H1 (cell line): ENCODE results near the gene SYF2. TPM values are rescaled to one million over a fixed set of nuclear protein-coding genes. Genes with fewer than 3 reads are reported as not detected.

Experiments used
- CTCF ChIA-PET: fragments of 300-600 bp; sonication (Branson Sonifier 250); formaldehyde crosslinking; loops from one replicate; lab custom pipeline; 2021; ENCODE audit not compliant: partially characterized antibody; lab: Charles Lee
- POLR2A ChIA-PET: fragments of 300-600 bp; sonication (Branson Sonifier 250); formaldehyde crosslinking; loops from one replicate; lab custom pipeline; 2021; ENCODE audit warnings: inconsistent platforms; ENCODE audit not compliant: partially characterized antibody; lab: Charles Lee
- DNase-seq, 2 experiments: peaks; one replicate each; pipeline versions ENCODE4 v3.0.0 to v3.0.0-alpha.2; 2010 to 2022; ENCODE audit warnings: low spot score in 2 of 2, low read depth in 1 of 2, mixed read lengths in 1 of 2
- FAIRE-seq: peaks from 2 replicates; lab custom pipeline; 2011; peaks lifted over from hg19 to GRCh38; lab: Jason Lieb, UNC
- H2AFZ ChIP-seq: 2 replicates; pipeline ENCODE4 v1.8.1; 2012; ENCODE audit warnings: low read length, inconsistent platforms
- H2AK5ac ChIP-seq: 2 replicates; pipeline ENCODE4 v1.6.1; 2013; ENCODE audit warnings: low read depth, low read length
- H2BK120ac ChIP-seq: replicated peaks from 2 replicates; pipeline ENCODE3; 2013; ENCODE audit warnings: low read depth, low read length, inconsistent platforms
- H2BK12ac ChIP-seq: 2 replicates; pipeline ENCODE4 v1.6.1; 2013; ENCODE audit warnings: low read depth, low read length
- H2BK15ac ChIP-seq: 2 replicates; pipeline ENCODE4 v1.6.1; 2013; ENCODE audit warnings: low read length
- H2BK20ac ChIP-seq: 2 replicates; pipeline ENCODE4 v1.6.1; 2013; ENCODE audit warnings: low read length
- H2BK5ac ChIP-seq: 2 replicates; pipeline ENCODE4 v1.6.1; 2013; ENCODE audit warnings: low read depth, low read length
- H3K14ac ChIP-seq: 2 replicates; pipeline ENCODE4 v1.6.1; 2013; ENCODE audit warnings: inconsistent platforms; ENCODE audit not compliant: insufficient read length
- H3K18ac ChIP-seq: 2 replicates; pipeline ENCODE4 v1.6.1; 2013; ENCODE audit warnings: low read length; ENCODE audit errors: extremely low read depth
- H3K23ac ChIP-seq: 2 replicates; pipeline ENCODE4 v1.6.1; 2013; ENCODE audit warnings: inconsistent platforms; ENCODE audit not compliant: insufficient read length
- H3K23me2 ChIP-seq: 2 replicates; pipeline ENCODE4 v1.6.1; 2013; ENCODE audit warnings: low read depth, low read length
- H3K27ac ChIP-seq: 2 replicates; pipeline ENCODE4 v1.6.1; 2011; ENCODE audit warnings: low read depth, low read length, inconsistent platforms
- H3K27me3 ChIP-seq, 4 experiments: replicated peaks in 1 of 4; 1 replicate in 1 of 4; 2 replicates in 3 of 4; pipeline versions ENCODE4 v1.6.1 to v1.8.1; 2011 to 2013; ENCODE audit warnings: low read length in 3 of 4, mild to moderate bottlenecking in 3 of 4, inconsistent platforms in 2 of 4, mixed read lengths in 2 of 4, moderate library complexity in 1 of 4; ENCODE audit not compliant: control insufficient read depth in 3 of 4, insufficient read depth in 3 of 4; ENCODE audit errors: extremely low read depth in 1 of 4
- H3K36me3 ChIP-seq, 4 experiments: 2 replicates each; pipeline versions ENCODE4 v1.6.1 to v1.8.1; 2011 to 2013; ENCODE audit warnings: mild to moderate bottlenecking in 4 of 4, low read length in 3 of 4, moderate library complexity in 2 of 4, control low read depth in 1 of 4, inconsistent platforms in 1 of 4; ENCODE audit not compliant: insufficient read depth in 4 of 4, control insufficient read depth in 2 of 4
- H3K4ac ChIP-seq: replicated peaks from 2 replicates; pipeline ENCODE3; 2013; ENCODE audit warnings: low read length, low read depth, mixed read lengths, inconsistent platforms; ENCODE audit not compliant: insufficient read length
- H3K4me1 ChIP-seq, 4 experiments: replicated peaks in 1 of 4; 1 replicate in 1 of 4; 2 replicates in 3 of 4; pipeline versions ENCODE4 v1.6.1 to v1.8.1; 2011 to 2013; ENCODE audit warnings: low read length in 3 of 4, inconsistent platforms in 2 of 4, mixed read lengths in 1 of 4; ENCODE audit not compliant: insufficient read depth in 4 of 4, control insufficient read depth in 3 of 4
- H3K4me2 ChIP-seq, 2 experiments: 2 replicates each; pipeline versions ENCODE4 v1.6.1 to v1.8.1; 2011 to 2013; ENCODE audit warnings: low read depth in 2 of 2, low read length in 2 of 2, control low read depth in 1 of 2, inconsistent platforms in 1 of 2, mild to moderate bottlenecking in 1 of 2; ENCODE audit not compliant: insufficient read depth in 1 of 2
- H3K4me3 ChIP-seq, 4 experiments: fragments of 200-600, 300-600 bp in 1 of 4; sonication (generic), shearing (Covaris generic), sonication (Bioruptor Twin) in 1 of 4; 2 replicates each; pipeline versions ENCODE4 v1.5.1 to v1.8.1; 2011 to 2016; ENCODE audit warnings: low read length in 4 of 4, low read depth in 3 of 4, control low read depth in 2 of 4, inconsistent platforms in 2 of 4, mild to moderate bottlenecking in 2 of 4, mixed read lengths in 1 of 4, moderate library complexity in 1 of 4; ENCODE audit not compliant: insufficient read depth in 2 of 4; ENCODE audit errors: extremely low read depth in 1 of 4
- H3K56ac ChIP-seq: replicated peaks from 2 replicates; pipeline ENCODE3; 2013; ENCODE audit warnings: low read depth, mild to moderate bottlenecking, mixed read lengths, low read length, inconsistent platforms; ENCODE audit not compliant: insufficient read length
- H3K79me1 ChIP-seq: 2 replicates; pipeline ENCODE4 v1.6.1; 2013; ENCODE audit warnings: low read depth, low read length, control low read depth
- H3K79me2 ChIP-seq, 2 experiments: 2 replicates each; pipeline versions ENCODE4 v1.6.1 to v1.8.1; 2012 to 2013; ENCODE audit warnings: low read length in 2 of 2, mild to moderate bottlenecking in 2 of 2, inconsistent platforms in 1 of 2; ENCODE audit not compliant: insufficient read depth in 2 of 2, control insufficient read depth in 1 of 2
- H3K9ac ChIP-seq, 4 experiments: replicated peaks in 1 of 4; 1 replicate in 1 of 4; 2 replicates in 3 of 4; pipeline versions ENCODE4 v1.6.1 to v1.8.1; 2011 to 2013; ENCODE audit warnings: low read depth in 3 of 4, low read length in 3 of 4, control low read depth in 2 of 4, mild to moderate bottlenecking in 2 of 4, moderate library complexity in 2 of 4, inconsistent platforms in 1 of 4; ENCODE audit errors: extremely low read depth in 1 of 4
- H3K9me3 ChIP-seq, 2 experiments: 2 replicates each; pipeline versions ENCODE4 v1.6.1 to v1.8.1; 2012 to 2013; ENCODE audit warnings: mild to moderate bottlenecking in 2 of 2, moderate library complexity in 2 of 2, control low read depth in 1 of 2, inconsistent platforms in 1 of 2, low read depth in 1 of 2, low read length in 1 of 2, mixed read lengths in 1 of 2; ENCODE audit not compliant: insufficient read depth in 2 of 2
- H4K20me1 ChIP-seq, 2 experiments: replicated peaks in 1 of 2; 2 replicates each; pipeline versions ENCODE3 to v1.8.1; 2011 to 2013; ENCODE audit warnings: inconsistent platforms in 2 of 2, low read length in 2 of 2, mild to moderate bottlenecking in 1 of 2; ENCODE audit not compliant: insufficient read depth in 2 of 2, control insufficient read depth in 1 of 2
- H4K5ac ChIP-seq: 2 replicates; pipeline ENCODE4 v1.6.1; 2013; ENCODE audit warnings: low read length, low read depth, mixed read lengths, inconsistent platforms; ENCODE audit not compliant: insufficient read length
- H4K8ac ChIP-seq: 2 replicates; pipeline ENCODE4 v1.8.0; 2013; ENCODE audit warnings: mild to moderate bottlenecking, moderate library complexity, low read length, inconsistent platforms; ENCODE audit not compliant: insufficient read depth; ENCODE audit errors: extremely low read depth
- H4K91ac ChIP-seq: replicated peaks from 2 replicates; pipeline ENCODE3; 2013; ENCODE audit warnings: low read length, mixed read lengths, inconsistent platforms; ENCODE audit not compliant: insufficient read length
- ASH2L ChIP-seq: fragments of 200-600, 300-600 bp; sonication (generic); IDR thresholded peaks from one replicate; pipeline ENCODE4 v1.7.1; 2017; ENCODE audit warnings: low read length
- CTBP2 ChIP-seq: IDR thresholded peaks from 2 replicates; pipeline ENCODE4 v1.7.0; 2011; ENCODE audit warnings: borderline replicate concordance, mild to moderate bottlenecking, moderate library complexity, mixed read lengths, low read length; ENCODE audit not compliant: insufficient read depth, insufficient read length
- GABPA ChIP-seq: IDR thresholded peaks from 2 replicates; pipeline ENCODE4 v1.6.1; 2011; ENCODE audit warnings: mild to moderate bottlenecking, low read length, moderate library complexity, borderline replicate concordance; ENCODE audit not compliant: insufficient read depth
- HDAC6 ChIP-seq: IDR thresholded peaks from one replicate; pipeline ENCODE4 v1.7.1; 2012; ENCODE audit warnings: low read depth, mild to moderate bottlenecking, inconsistent platforms, low read length, moderate library complexity
- KDM1A ChIP-seq: fragments of 200-600, 300-600 bp; sonication (generic); IDR thresholded peaks from 2 replicates; pipeline ENCODE4 v1.7.1; 2016; ENCODE audit warnings: mild to moderate bottlenecking, low read length, borderline replicate concordance
- KDM4A ChIP-seq: IDR thresholded peaks from one replicate; pipeline ENCODE4 v1.7.1; 2012; ENCODE audit warnings: low read depth, mild to moderate bottlenecking, moderate library complexity, low read length, inconsistent platforms; ENCODE audit not compliant: severe bottlenecking
- KDM5A ChIP-seq: fragments of 200-600 bp; IDR thresholded peaks from 2 replicates; pipeline ENCODE4 v1.7.1; 2012; ENCODE audit warnings: mild to moderate bottlenecking, low read length, inconsistent platforms, mixed read lengths
- NANOG ChIP-seq: IDR thresholded peaks from 2 replicates; pipeline ENCODE4 v1.6.1; 2011; ENCODE audit warnings: low read length, low read depth, mild to moderate bottlenecking, inconsistent platforms; ENCODE audit not compliant: insufficient read depth, poor library complexity, severe bottlenecking
- PHF8 ChIP-seq: fragments of 200-600 bp; sonication (generic); conservative IDR thresholded peaks from 2 replicates; pipeline ENCODE4 v1.7.1; 2012; ENCODE audit warnings: low read depth, mild to moderate bottlenecking, inconsistent platforms, low read length, moderate library complexity
- SP2 ChIP-seq: IDR thresholded peaks from 2 replicates; pipeline ENCODE4 v1.6.1; 2012; ENCODE audit warnings: mild to moderate bottlenecking, low read length, inconsistent platforms
- SP4 ChIP-seq: IDR thresholded peaks from 2 replicates; pipeline ENCODE4 v1.6.1; 2012; ENCODE audit warnings: low read length, inconsistent platforms
- USF2 ChIP-seq: IDR thresholded peaks from 2 replicates; pipeline ENCODE4 v1.6.1; 2011; ENCODE audit warnings: low read length, improper control_type of control experiment
- WGBS, 2 experiments: shearing (Covaris generic) in 1 of 2; methylation state at CpG; one replicate each; pipeline versions ENCODE4 v1.1.6 to v1.1.7; 2013 to 2015; ENCODE audit warnings: low lambda C conversion rate in 2 of 2, mixed read lengths in 2 of 2, inconsistent platforms in 1 of 2, low coverage in 1 of 2, missing lambda C conversion rate in 1 of 2; ENCODE audit not compliant: insufficient replicate concordance in 2 of 2, insufficient coverage in 1 of 2, insufficient read length in 1 of 2; ENCODE audit errors: extremely low coverage in 1 of 2, missing lambda C conversion rate in 1 of 2; 5-methylcytosine and 5-hydroxymethylcytosine counted together
- polyA plus RNA-seq, 7 experiments: library from polyadenylated mRNA; depleted of rRNA in 3 of 7; stranded (reverse) in 5 of 7; unstranded in 2 of 7; fragments of >200 nt in 5 of 7; fragments of 200-250 nt in 2 of 7; gene quantifications; 1 replicate in 5 of 7; 2 replicates in 1 of 7; 4 replicates in 1 of 7; pipeline versions ENCODE4 v1.2.1 to v1.2.3, GENCODE V29; 2011 to 2013; ENCODE audit warnings: missing spikeins in 2 of 7, mixed read lengths in 2 of 7
- total RNA-seq: library from RNA; stranded (reverse); fragmentation: NEBNext Ultra II Directional; extraction: Animal tissue kit (Norgen Biotek cat#: 25700); gene quantifications from 2 replicates; pipeline ENCODE4 v1.2.1, GENCODE V29; 2021

Gene SYF2
- total and polyA plus RNA-seq, 2 of the 8 experiments (the other 6 are each of a cell fraction or from before 2014, with no cell fraction given) = 7.5 to 33.0 TPM

DNA sequence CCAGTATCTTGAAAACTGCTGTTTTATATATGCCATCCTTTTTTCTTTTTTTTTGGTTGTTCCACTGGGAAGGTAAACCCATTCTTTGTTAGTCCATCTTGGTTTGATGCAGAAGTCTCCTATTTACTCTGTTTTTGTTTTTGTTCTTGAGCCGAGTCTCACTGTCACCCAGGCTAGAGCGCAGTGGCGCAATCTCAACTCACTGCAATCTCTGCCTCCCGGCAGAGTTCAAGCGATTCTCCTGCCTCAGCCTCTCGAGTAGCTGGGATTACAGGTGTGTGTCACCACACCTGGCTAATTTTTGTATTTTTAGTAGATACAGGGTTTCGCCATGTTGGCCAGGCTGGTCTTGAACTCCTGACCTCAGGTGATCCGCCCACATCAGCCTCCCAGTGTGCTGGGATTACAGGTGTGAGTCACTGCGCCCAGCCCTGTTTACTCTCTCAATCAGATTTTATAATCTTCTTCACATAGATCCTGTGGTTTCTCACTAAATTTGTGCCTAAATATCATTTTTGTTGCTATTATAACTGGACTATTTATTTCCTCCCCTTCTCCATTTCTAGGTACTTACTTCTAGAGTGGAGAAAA is 12.5 kb downstream of the SYF2 start:
- POLR2A ChIA-PET = interaction anchor here (1.3 to 2.4 kb wide), 2 partner anchors 12 to 17 kb away, joined by 3 to 11 read pairs; partner anchors contain the start of gene SYF2
- H4K20me1 ChIP-seq = no peaks in the 10 kb centered on the region
- FAIRE-seq = no peak
- WGBS, 2 experiments = 96% methylated on average over 9 of the region's 9 CpGs; no CpG with 5 or more reads in 1 of the 2 experiments
- H3K18ac ChIP-seq = no peak overlapping the region
- H3K4ac ChIP-seq = no peak overlapping the region
- no peaks in the 10 kb centered on the region for H3K79me1 ChIP-seq
- no peak overlapping the region for H2BK20ac ChIP-seq
- H3K36me3 ChIP-seq = peaks cover 5 to 32% (median 10%) of the 10 kb centered on the region in 4 experiments
- no peaks in the 10 kb centered on the region for H3K4me1 ChIP-seq
- no peak overlapping the region for H2BK15ac ChIP-seq
- H3K9ac ChIP-seq = no peak overlapping the region
- H4K8ac ChIP-seq = no peak overlapping the region
- H3K9me3 ChIP-seq = no peaks in the 10 kb centered on the region
- H2BK120ac ChIP-seq = no peak overlapping the region
- H2AFZ ChIP-seq = no peak overlapping the region
- H4K91ac ChIP-seq = no peak overlapping the region
- CTCF ChIA-PET = interaction anchor here (0.9 to 1.1 kb wide), 2 partner anchors 15 to 168 kb away, joined by 3 read pairs; no protein-coding TSS in a partner anchor
- no peaks in the 10 kb centered on the region for H3K79me2 ChIP-seq
- H3K4me3 ChIP-seq = no peak overlapping the region
- no peak overlapping the region for H4K5ac ChIP-seq
- no peak overlapping the region for H3K23ac ChIP-seq
- no peak overlapping the region for H2BK12ac ChIP-seq
- no peak overlapping the region for H3K56ac ChIP-seq
- no peak overlapping the region for H2AK5ac ChIP-seq
- no peaks in the 10 kb centered on the region for H3K27me3 ChIP-seq
- no peak overlapping the region for H3K14ac ChIP-seq
- no peak overlapping the region for H3K4me2 ChIP-seq
- H3K23me2 ChIP-seq = no peaks in the 10 kb centered on the region
- no peak overlapping the region for H2BK5ac ChIP-seq
- H3K27ac ChIP-seq = no peak overlapping the region
- DNase-seq = no peak
- TF ChIP-seq KDM5A (no peak), USF2 (no peak), HDAC6 (no peak), GABPA (no peak), CTBP2 (no peak), SP4 (no peak), NANOG (no peak), KDM1A (no peak), PHF8 (no peak), KDM4A (no peak), SP2 (no peak), ASH2L (no peak)
